Body of pancreas (tissue), 4 donors: ENCODE measurements around the gene IKZF2.
"Not testable (repeated sequence)": the region's sequence is repeated elsewhere in the genome, so short reads cannot be mapped to it uniquely, and the experiment has no call there.

ENCODE experiments used
- POLR2A ChIP-seq, 3 donors: fragments of 450-650 bp; IDR thresholded peaks; one replicate each; pipeline ENCODE4 v1.6.1; 2016; ENCODE audit warnings: antibody characterized with exemption in 3 of 3, mild to moderate bottlenecking in 2 of 3
- TF ChIP-seq, protein P1 (sequence below), 7 experiments: fragments of 450-650 bp in 4 of 7; fragments of 200-600 bp in 3 of 7; sonication (generic) in 3 of 7; IDR thresholded peaks; one replicate each; pipeline ENCODE4 v1.5.1; 2016 to 2019; ENCODE audit warnings: antibody characterized with exemption in 7 of 7

DNA sequence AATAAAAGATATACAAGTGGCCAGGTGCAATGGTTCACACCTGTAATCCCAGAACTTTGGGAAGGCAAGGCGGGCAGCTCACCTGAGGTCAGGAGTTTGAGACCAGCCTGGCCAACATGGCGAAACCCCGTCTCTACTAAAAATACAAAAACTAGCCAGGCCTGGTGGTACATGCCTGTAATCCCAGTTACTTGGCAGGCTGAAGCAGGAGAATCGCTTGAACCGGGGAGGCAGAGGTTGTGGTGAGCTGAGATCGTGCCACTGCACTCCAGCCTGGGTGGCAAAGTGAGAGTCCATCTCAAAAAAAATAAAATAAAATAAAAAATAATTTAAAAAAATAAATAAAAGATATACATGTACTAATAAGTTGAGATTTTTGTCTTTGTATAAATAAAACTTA lies 130.5 kb downstream of the IKZF2 start:
- TF ChIP-seq POLR2A (IDR thresholded peaks at IDR 0.05) = not testable (repeated sequence)
- TF ChIP-seq, protein P1, sequence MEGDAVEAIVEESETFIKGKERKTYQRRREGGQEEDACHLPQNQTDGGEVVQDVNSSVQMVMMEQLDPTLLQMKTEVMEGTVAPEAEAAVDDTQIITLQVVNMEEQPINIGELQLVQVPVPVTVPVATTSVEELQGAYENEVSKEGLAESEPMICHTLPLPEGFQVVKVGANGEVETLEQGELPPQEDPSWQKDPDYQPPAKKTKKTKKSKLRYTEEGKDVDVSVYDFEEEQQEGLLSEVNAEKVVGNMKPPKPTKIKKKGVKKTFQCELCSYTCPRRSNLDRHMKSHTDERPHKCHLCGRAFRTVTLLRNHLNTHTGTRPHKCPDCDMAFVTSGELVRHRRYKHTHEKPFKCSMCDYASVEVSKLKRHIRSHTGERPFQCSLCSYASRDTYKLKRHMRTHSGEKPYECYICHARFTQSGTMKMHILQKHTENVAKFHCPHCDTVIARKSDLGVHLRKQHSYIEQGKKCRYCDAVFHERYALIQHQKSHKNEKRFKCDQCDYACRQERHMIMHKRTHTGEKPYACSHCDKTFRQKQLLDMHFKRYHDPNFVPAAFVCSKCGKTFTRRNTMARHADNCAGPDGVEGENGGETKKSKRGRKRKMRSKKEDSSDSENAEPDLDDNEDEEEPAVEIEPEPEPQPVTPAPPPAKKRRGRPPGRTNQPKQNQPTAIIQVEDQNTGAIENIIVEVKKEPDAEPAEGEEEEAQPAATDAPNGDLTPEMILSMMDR (IDR thresholded peaks at IDR 0.05) = not testable (repeated sequence)
